ENCODE results near the gene SSBP2. TPM values are rescaled to one million over a fixed set of nuclear protein-coding genes. Genes with fewer than 3 reads are reported as not detected.

SSBP2 gene
- 8.6 and 11.2 TPM in 2 replicates for total RNA-seq (2014; rRNA removed; shearing (Covaris generic))
- polyA plus RNA-seq (2015; cell fraction: cytosol; rRNA removed) = 8.8 and 9.0 TPM in 2 replicates
- 9.5 and 9.8 TPM in 2 replicates for polyA plus RNA-seq (2015; cell fraction: nucleus; rRNA removed)

DNA sequence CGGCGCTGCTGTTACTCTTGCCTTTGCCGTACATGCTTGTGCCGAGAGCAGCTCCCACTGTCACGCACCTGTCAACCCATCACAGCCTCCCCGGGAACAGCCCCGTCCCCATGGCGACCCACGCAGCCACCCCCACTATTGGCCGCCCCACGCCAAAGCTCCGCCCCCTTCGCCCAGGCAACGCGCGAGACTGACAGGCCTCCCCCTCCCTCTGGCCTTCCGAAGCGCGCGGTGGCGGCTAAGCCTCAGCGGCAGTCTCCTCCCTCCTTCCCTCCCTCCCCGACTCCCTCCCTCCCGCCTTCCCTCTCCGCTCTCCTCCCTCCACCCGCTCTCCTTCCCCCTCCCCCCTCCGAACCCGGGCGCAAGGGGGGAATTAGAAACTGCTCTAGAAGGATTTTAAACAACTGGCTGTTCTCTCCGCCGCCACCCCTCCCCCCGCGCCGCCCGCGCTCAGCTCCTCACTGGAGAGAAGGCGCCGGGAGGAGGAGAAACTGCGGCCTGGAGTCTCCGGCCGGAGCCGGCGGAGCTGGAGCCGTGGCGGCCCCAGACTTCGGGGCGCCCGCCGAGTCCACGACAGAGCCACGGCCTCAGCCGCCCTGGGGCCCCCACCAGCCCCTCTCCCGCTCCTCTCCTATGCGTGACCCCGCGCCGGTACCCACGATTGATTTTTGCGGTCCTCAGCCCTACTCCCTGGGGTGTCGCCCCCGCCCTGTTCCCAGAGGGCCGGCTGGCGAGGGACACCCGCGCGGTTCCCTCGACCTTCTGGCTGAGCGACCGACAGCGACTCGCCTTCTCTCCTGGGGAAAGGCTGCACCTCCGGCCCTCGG, at the start of gene SSBP2:
SSBP2 (minus strand) TSS at position 89 of the 827 bp plus-strand sequence; CDS start at position 34, 55 bp downstream.
- peak; percentile 90 for DNase-seq (ENCODE audit: low read depth)

DNA sequence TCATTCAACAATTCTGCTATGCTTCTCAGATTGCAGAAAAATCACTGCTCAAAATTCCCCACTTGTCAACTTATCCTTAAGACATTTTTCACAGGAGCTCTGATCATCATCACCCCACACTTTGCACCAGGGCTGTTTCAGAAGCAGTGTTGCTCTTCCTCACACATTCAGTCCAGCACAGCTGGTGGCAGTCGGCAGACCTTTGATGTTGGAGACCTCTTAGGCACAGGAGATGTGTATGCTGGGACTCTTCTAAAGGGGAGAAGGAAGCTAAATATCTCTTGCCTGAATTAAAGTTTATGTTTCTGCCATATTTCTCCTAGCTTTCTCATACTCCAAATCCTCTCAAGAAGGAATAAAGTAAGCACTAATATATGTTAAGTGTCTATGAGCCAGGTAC, 44.8 kb upstream of the SSBP2 start:
- DNase-seq (ENCODE audit: low read depth) = no peak

DNA sequence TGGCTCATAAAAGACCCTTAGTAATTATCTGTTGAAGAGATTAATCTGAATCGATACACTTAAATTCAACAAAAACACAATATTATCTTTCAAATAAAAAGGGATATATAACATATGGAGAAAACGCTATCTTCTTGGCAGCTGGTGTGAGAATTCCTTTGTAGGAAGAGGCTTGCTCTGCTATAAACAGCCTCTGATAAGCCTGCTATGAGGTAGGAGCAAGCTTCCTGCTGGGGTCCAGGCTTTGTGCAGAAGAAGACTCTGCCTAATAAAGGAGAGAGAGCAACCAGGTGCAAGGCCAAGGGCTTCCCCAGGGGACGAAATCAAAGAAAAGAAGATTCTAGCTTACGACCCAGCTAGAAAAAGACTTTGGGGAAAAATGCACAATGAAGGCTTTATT, 43.3 kb upstream of the SSBP2 start:
- DNase-seq (ENCODE audit: low read depth) = no peak

DNA sequence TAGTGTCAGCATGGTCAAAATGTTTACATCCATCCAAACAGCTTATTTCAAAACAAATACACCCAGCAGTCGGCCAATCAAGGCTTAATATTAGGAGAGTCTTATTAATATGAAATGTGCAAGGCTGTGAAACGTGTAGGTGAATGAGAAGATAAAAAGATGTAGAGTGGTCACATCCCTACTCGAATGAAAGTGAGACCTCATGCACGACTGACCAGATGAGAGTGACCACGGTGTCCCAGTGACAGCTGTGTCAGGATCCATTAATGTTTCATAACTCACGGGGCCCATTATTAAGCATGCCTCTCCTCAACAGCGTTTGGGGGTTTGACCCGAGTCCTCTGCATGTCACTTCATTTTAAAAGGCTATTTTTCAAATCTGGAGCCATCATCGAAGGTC, 39.4 kb upstream of the SSBP2 start:
- no peak for DNase-seq (ENCODE audit: low read depth)

DNA sequence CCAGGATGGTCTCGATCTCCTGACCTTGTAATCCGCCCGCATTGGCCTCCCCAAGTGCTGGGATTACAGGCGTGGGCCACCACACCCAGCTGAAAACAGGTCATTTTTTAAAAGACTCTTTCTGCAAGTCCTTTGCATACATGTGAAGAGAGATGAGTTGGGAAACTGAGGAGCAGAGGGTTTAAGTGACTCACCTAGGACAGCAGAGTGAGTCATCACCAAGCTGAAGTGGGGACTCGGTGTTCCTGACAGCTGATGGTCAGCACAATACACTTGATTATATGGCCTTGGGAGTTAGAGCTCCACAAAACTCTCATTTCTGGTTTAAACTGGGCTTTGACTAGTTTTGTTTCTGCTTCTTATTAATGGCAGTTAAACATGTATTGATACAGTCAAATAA, 38.1 kb upstream of the SSBP2 start:
- DNase-seq (ENCODE audit: low read depth) = peak; percentile 63

DNA sequence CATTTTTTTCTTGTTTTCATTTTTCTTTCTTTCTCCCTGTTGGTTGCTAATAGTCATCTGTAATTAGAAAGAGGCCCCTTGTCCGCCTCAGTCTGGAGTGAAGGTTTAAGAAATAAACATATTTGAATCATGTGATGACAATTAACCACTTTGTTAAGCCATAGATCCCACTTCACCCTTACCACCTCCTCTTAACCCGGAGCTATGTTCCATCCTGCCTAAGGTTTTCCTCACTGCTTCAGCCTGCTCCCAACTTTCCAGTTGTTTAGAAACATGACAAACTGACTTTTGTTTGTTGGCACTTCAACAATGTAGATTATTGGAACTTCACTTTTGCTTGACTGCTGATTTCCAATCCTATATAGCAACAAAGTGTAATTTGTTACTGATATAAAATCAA, 37.4 kb upstream of the SSBP2 start:
- DNase-seq (ENCODE audit: low read depth) = no peak

DNA sequence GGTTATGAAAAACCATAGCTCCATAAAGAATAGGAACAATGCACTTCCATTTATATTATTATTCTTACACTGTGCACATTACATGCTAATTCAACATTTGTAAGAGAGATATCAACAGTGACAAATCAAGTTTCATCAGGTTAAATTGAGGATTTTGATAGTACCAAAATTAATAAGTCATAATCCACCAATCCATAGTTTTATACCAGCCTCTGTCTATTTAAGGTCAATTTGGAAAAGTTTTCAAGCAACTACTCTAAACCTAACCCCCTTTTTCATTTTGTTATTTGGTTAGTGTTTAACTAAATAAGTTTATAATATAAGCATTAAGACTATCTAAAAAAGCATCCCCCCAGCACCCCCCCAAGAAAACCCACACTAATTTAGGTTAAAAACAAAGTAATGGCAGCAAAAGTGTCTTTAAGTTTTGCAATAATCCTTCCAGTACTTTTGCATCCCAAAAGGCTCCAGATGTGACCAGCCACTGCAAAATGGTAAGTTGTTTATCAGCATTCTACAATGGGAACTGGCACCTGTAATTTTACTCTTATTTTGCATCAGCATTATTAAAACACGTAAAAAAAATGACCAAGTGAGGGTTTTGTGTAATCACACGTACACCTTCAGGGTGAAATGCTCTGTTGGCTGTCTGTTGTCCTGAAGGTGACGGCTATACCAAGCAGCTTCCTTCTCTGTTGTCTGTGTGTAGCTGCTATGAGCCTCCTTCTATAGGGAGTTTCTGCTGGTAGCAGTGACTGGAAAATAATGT, 36.8 kb upstream of the SSBP2 start:
- DNase-seq (ENCODE audit: low read depth) = peak; percentile 44

DNA sequence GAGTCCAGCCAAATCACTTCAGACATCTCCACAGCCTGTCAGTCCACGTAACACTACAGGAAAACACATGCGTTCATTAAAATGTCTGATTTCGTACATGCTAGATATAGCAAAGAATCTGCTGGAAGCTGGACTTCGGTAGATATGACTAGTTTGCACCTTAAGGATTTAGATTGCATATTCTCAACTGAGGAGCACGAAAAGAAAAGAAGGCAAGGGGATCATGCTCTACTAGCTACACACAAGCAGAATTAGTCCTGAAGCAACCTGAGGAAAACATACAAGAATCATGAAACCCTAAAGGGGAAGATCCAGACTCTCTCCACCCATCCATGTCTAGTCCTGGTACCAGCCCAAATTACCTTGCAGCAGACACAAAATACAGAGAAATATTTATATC, 36.1 kb upstream of the SSBP2 start:
- DNase-seq (ENCODE audit: low read depth) = no peak

DNA sequence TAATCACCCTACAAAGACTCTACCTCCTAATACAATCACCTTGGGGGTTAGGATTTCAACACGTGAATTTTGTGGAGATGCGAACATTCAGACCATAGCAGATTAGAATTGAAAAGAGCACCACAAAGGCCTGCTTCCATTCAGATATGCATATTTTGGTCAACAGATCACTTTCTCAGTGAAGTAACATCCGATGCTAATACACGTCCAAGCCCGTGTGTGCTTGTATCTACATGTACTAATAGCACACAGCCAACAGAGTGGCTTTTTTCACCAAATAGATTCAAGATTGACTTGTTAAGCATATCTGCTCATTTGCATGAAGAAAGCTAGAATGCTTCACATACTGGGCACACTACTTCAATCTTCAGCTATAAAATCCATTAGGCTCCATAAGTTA, 35.6 kb upstream of the SSBP2 start:
- no peak for DNase-seq (ENCODE audit: low read depth)

DNA sequence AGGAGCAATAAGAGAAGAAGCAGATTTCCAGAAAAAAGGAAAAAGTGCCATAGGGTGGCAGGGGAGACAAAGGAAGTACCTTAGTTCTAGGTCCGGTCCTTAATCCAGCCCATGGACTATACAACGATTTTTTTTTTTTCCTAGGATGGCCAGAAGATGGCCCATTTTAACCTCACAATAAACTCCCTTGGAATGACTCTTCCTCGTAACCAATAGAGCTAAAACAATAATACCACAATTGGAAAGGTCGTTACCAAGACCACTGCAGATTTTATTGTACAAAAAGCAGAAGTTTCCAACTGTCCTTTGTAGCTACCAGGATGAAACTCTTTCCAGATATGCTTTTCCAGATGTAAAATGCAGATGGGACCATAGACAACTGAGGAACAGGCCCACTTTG, 34.4 kb upstream of the SSBP2 start:
- DNase-seq (ENCODE audit: low read depth) = peak; percentile 19

DNA sequence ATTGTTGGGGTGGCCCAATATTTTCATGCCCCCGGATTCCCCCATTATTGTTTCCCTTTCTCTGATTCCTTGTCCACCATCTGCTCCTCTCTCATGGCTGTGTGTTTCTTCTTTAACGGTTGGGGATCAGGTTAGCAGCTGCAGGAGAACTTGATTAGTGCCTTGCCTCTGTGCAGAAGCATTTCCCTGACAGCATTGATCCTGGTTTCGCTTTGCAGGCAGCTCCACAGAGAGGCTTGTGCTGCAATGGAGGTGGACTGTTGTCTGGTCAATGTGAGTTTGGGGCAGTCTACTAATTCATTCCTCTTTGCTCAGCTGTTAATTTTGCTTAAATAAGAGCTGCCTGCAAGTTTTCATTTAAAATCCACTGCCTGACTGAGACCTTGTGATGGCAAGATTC, 32.5 kb upstream of the SSBP2 start:
- no peak for DNase-seq (ENCODE audit: low read depth)

DNA sequence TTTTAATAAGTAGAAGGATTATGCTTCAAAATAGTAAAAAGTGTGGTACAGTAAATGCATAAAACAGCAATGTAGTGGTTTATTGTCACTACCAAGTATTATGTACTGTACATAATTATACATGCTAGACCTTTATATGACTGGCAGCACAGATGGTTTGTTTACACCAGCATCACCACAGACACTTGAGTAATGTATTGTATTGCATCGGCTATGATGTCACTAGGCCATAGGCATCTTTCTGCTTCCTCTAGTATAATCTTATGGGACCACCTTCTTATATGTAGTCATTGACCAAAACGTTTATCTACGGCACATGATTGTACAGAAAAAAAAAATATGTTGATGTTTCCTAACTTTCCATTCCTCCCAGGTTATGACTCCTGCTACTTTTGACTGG, 31.9 kb upstream of the SSBP2 start:
- peak; percentile 17 for DNase-seq (ENCODE audit: low read depth)

DNA sequence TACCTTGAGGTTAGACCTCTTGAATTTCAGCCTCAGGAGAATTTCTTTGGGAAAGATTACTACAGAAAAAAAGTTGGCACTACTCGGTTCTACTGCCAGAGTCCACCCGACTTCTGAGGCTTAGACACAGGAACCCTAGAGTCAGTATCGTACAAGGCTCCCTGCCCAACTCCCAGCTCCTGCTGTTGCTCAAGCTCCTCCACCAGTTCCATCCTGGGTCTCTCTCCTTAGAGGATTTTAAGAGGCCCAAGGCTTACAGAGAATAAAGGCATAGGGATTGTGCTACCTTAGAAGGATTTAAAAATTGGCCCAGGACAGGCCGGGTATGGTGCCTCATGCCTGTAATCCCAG, 29.0 kb upstream of the SSBP2 start:
- DNase-seq (ENCODE audit: low read depth) = no peak

DNA sequence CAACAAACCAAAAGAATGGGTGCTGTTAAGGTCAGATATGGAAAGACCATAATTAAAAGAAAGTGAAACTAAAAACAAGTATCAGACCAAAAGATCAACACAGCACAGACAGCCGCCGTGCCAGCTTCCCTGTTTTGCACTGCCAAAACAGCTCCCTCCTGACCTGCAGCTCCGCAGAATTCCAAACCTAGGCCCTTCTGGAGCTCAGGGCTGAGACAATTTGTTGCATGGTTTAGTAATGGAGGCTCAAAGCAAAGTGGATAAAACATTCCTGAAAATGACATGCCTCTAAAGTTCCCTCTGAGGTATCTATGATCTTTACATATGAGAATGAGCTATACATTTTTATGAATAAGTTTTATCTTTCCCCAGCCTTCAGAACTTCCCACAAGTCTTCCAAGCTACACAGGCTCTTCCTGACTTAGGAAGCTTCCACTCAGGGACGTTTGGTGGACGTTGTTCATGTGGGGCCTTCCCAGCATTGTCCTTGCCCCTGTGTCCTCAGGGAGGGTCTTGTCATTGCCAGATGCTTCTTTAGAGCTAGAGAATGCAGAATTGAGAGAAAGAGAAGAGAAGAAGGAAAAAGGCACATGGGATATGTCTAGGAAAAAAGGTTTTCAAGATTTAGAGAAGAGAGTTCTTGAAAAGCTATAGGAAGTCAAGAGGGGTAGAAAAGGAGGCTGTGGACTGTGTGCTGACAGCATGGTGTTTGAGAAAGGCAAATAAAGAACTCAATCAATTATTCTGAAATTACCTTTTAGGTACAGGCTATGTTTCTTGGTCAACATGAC, 28.4 kb upstream of the SSBP2 start:
- DNase-seq (ENCODE audit: low read depth) = peak; percentile 45

DNA sequence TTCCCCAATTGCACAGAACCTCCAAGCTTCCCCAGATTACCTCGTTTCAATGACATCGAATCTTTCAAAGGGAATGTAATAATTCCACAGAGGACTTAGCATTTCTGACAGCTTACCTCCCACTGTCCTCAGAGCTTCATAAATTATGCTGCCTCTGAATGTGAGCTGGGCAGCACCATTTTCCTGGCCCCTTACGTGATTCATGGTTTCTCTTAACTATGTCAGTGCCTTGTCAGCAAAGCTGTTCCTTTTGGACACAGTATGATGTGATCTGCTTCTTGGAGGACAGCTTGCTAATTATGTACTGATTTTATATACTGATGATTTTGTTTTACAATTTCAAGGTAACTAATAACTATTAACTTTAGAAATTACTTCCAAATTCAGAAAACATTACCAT, 27.7 kb upstream of the SSBP2 start:
- DNase-seq (ENCODE audit: low read depth) = no peak

DNA sequence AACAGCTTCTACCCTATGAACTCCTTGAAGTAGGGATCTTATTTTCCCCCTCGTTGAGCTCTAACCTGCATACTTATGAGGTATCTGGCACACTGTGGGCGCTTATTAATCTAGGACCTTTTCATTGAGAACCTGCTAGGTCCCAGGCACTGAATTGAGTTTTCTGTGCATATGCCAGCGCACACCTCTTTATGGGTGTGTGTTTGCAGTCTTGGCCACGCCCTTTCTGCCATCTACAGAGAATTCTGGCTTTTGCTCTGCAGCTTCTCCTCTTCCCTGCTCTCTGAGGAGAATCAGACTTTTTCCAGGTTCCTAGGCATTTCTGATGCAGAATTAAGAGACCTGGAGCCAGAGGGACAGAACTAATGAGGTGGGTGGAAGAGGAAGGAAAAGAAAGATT, 25.4 kb upstream of the SSBP2 start:
- DNase-seq (ENCODE audit: low read depth) = no peak

DNA sequence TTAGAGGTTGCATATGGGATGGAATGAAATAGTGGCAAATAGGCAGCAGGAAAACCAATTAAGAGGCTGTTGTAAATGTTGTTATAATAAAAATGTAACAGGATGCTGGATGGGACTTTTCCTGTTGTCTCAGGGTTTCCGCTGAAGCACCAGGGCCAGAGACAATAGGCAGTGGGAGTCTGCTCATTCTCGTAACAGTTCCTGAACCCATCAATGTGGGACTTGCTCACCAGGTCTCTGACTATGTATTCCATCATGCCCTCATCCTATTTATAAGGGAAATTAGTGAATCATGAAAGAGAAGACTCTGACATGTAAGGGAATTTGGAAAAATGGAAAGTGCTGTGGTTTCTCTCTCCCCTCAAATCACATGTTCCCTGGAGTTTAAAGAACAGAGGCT, 23.5 kb upstream of the SSBP2 start:
- DNase-seq (ENCODE audit: low read depth) = peak; percentile 19

DNA sequence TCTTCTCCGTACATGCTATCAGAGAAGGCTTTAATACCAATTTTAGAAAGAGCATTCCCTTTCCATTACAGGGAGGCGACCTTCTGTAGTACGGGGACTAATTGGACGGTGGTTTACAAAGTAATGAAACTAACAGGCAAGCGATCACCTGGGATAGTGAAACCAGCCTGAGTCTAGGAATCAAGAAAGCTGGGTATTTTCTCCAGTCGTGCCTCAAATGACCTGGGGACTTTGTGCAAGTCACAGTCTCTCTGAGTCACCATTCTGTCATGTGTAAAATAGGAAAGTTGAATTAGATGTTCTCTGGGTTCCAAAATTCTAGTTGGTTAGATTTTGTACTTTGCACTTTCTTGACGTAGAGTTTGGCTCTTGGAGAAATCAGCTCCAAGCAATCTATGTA, 22.7 kb upstream of the SSBP2 start:
- DNase-seq (ENCODE audit: low read depth) = no peak

DNA sequence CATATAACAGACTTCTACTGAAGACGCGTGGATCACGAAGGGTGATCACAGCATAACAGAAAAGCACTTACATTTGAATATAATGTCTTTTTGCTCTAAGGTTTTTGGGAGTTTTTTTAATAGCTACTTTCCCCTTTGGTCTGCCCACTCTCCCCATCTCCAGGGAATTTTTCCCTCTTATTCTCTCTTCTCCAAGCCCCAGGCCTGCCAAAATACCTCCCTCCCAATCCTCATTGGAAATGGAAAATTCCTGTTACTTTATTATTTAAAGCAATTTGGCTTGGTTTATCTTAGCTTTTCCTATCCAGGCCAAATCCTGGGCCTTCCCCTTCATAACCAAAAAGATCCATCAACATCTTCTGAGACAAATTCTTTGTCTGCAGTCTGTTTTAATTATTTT, 22.3 kb upstream of the SSBP2 start:
- DNase-seq (ENCODE audit: low read depth) = no peak

DNA sequence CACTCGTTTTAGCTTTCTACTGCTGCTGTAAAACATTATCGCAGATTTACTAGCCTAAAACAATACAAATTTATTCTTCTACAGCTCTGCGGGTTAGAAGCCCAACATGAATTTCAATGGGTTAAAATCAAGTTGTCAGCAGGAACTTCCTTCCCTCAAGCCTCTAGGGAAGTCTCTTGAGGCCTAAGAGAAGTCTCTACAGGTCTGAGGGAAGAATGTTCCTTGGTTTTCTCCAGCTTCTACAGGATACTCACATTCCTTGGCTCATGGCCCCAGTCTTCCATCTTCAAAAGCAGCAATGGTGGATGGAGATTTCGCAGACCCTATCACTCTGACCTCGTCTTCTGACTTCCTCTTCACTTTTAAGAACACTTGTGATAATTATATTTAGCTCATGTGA, 21.6 kb upstream of the SSBP2 start:
- DNase-seq (ENCODE audit: low read depth) = no peak

DNA sequence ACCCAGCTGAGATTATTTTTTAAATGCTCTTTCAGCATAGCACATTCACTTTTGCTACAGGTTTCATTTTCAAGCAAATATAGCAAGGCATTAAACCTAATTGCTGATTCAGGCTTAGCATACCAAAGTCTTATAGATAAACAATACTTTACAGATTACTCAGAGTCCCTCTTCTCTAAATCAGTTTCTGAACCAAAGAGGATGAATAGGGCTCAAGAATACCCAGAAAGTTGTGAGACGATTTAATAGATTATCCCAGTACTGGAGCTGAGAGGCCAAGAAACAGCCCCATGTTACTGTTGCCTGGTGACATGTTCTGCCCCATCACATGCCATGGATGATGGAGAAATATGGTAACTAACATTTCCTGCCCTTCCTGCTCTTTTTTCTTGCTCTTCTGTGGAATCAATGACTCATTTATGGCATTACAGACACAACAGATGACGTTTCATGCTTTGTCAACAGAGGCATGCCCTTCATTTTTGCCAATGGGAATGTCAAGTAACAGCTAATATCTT, 18.1 kb upstream of the SSBP2 start:
- peak; percentile 88 for DNase-seq (ENCODE audit: low read depth)

DNA sequence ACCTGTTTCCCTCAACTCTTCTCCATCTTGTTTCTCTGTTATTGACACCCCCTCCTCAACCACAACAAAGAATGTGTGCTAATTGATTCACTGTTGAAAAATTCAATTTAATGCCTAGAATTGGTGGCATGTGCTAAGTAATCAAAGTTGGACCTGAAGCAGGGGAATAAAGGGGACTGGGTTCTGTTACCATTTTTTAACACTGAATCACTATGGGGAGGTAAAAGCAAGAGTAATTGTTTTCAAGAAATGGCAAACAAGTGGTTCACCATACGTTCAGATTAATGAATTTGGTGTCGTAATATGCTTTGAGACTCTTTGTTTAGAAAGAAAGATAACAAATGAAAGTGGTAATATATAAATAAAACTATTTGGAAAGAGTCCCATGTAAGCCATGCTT, 17.0 kb upstream of the SSBP2 start:
- no peak for DNase-seq (ENCODE audit: low read depth)

Data from HT1080 (cell line).